ENCODE results near the gene LIMS2.

DNA sequence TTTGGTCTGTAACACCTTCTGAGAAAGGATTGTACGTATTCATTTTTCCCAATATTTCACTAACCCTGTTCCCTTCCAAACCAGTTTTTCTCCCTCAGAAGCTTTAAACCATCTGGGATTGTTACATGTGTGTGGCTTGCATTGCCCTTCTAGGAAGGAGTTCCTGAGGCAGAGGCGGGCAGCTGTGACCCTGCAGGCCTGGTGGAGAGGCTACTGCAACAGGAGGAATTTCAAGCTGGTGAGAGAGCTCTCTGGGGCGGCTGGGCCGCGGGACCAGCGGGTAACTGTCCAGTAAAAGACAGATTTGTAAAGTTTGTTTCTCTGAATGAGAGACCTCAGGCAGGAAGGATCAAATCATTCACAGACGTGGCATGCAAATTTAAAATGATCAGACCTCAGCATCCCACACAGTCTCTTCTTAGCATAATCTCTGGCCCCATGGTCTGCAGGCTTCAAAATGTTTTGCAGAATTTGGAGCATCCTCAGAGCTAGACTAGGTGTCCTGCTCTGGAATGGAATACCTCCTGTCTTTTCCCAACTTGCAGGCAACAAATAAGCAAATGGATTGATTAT lies 69.6 kb downstream of the LIMS2 start:
- TF ChIP-seq, protein P1, sequence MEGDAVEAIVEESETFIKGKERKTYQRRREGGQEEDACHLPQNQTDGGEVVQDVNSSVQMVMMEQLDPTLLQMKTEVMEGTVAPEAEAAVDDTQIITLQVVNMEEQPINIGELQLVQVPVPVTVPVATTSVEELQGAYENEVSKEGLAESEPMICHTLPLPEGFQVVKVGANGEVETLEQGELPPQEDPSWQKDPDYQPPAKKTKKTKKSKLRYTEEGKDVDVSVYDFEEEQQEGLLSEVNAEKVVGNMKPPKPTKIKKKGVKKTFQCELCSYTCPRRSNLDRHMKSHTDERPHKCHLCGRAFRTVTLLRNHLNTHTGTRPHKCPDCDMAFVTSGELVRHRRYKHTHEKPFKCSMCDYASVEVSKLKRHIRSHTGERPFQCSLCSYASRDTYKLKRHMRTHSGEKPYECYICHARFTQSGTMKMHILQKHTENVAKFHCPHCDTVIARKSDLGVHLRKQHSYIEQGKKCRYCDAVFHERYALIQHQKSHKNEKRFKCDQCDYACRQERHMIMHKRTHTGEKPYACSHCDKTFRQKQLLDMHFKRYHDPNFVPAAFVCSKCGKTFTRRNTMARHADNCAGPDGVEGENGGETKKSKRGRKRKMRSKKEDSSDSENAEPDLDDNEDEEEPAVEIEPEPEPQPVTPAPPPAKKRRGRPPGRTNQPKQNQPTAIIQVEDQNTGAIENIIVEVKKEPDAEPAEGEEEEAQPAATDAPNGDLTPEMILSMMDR (IDR thresholded peaks at IDR 0.05): no peak
- TF ChIP-seq ZFX (IDR thresholded peaks at IDR 0.05; ENCODE audit: borderline replicate concordance): no peak
